CD4-positive, alpha-beta memory T cell (primary cell): ENCODE results near the gene HDAC9. TPM values are rescaled to one million over a fixed set of nuclear protein-coding genes. Genes with fewer than 3 reads are reported as not detected.

Experiments used
- CTCF ChIA-PET: fragments of 350-600 bp; sonication (Branson Sonifier 250); formaldehyde crosslinking; loops from one replicate; lab custom pipeline; 2021; ENCODE audit warnings: inconsistent platforms; ENCODE audit not compliant: partially characterized antibody; lab: Charles Lee
- POLR2A ChIA-PET: fragments of 350-600 bp; sonication (Branson Sonifier 250); formaldehyde crosslinking; loops from one replicate; lab custom pipeline; 2021; ENCODE audit not compliant: partially characterized antibody; lab: Charles Lee
- DNase-seq, 5 donors: peaks; one replicate each; pipeline versions ENCODE4 v3.0.0 to v3.0.0-alpha.2; 2020 to 2022; ENCODE audit warnings: mixed read lengths in 1 of 5
- H3K27ac ChIP-seq: one replicate; pipeline ENCODE4 v1.7.0; 2013; ENCODE audit warnings: low read depth, low read length
- H3K27me3 ChIP-seq: 2 replicates; pipeline ENCODE4 v1.7.0; 2013; ENCODE audit warnings: mild to moderate bottlenecking, low read length, moderate library complexity; ENCODE audit not compliant: insufficient read depth
- H3K36me3 ChIP-seq: 2 replicates; pipeline ENCODE4 v1.7.0; 2013; ENCODE audit warnings: mild to moderate bottlenecking, low read length, moderate library complexity; ENCODE audit not compliant: insufficient read depth
- H3K4me1 ChIP-seq: 2 replicates; pipeline ENCODE4 v1.7.0; 2013; ENCODE audit warnings: mild to moderate bottlenecking, low read length, moderate library complexity; ENCODE audit not compliant: insufficient read depth
- H3K4me3 ChIP-seq, 2 donors: one replicate each; pipeline ENCODE4 v1.7.0; 2013; ENCODE audit warnings: low read length in 2 of 2, mild to moderate bottlenecking in 1 of 2
- H3K9me3 ChIP-seq, 2 donors: one replicate each; pipeline ENCODE4 v1.7.0; 2013; ENCODE audit warnings: low read length in 2 of 2, control low read depth in 1 of 2; ENCODE audit not compliant: control insufficient read depth in 1 of 2
- H3K27ac Mint-ChIP-seq, 7 donors: one replicate each; pipeline ENCODE4 v1.8.0; 2020 to 2021; ENCODE audit warnings: mixed read lengths in 7 of 7, mild to moderate bottlenecking in 6 of 7, inconsistent platforms in 3 of 7, moderate library complexity in 3 of 7
- H3K27me3 Mint-ChIP-seq, 2 donors: one replicate each; pipeline ENCODE4 v1.8.0; 2020 to 2021; ENCODE audit warnings: mixed read lengths in 2 of 2
- H3K36me3 Mint-ChIP-seq, 2 donors: one replicate each; pipeline ENCODE4 v1.8.0; 2020 to 2021; ENCODE audit warnings: mixed read lengths in 2 of 2, inconsistent platforms in 1 of 2, mild to moderate bottlenecking in 1 of 2
- H3K4me1 Mint-ChIP-seq, 4 donors: one replicate each; pipeline ENCODE4 v1.8.0; 2020 to 2021; ENCODE audit warnings: mixed read lengths in 4 of 4, mild to moderate bottlenecking in 1 of 4
- H3K4me3 Mint-ChIP-seq, 8 donors: one replicate each; pipeline ENCODE4 v1.8.0; 2020 to 2021; ENCODE audit warnings: mixed read lengths in 8 of 8, mild to moderate bottlenecking in 7 of 8, moderate library complexity in 6 of 8, inconsistent platforms in 3 of 8
- H3K9me3 Mint-ChIP-seq, 8 donors: one replicate each; pipeline ENCODE4 v1.8.0; 2020 to 2021; ENCODE audit warnings: mixed read lengths in 8 of 8, mild to moderate bottlenecking in 5 of 8, inconsistent platforms in 3 of 8, moderate library complexity in 1 of 8
- intact Hi-C: fragments of 100-400 bp; cut with micrococcal nuclease; formaldehyde crosslinking; loops from one replicate; pipeline ENCODE4 v1.15.1; 2023
- polyA plus RNA-seq, 2 donors: library from polyadenylated mRNA; unstranded; fragments of 300-500 nt; fragmentation: Illumina TruSeq; gene quantifications; one replicate each; pipeline ENCODE4 v1.2.3, GENCODE V29; 2021
- total RNA-seq, 2 experiments: library from RNA; stranded (reverse); gene quantifications; one replicate each; pipeline ENCODE4 v1.2.3, GENCODE V29; 2021

HDAC9 gene
- total and polyA plus RNA-seq, 4 experiments from 2014 or later = 0.36 to 0.73 (median 0.39) TPM; not detected in 1

- POLR2A ChIA-PET = no interaction called here
- H3K4me1 ChIP-seq = no peaks in the 10 kb centered on the region
- Mint-ChIP-seq H3K4me3 (no peak overlapping the region), H3K27ac (no peak overlapping the region), H3K36me3 (no peaks in the 10 kb centered on the region), H3K4me1 (no peaks in the 10 kb centered on the region), H3K9me3 (no peaks in the 10 kb centered on the region), H3K27me3 (no peaks in the 10 kb centered on the region)
- no peaks in the 10 kb centered on the region for H3K36me3 ChIP-seq
- no peak overlapping the region for H3K27ac ChIP-seq
- H3K9me3 ChIP-seq = no peaks in the 10 kb centered on the region
- H3K27me3 ChIP-seq = no peaks in the 10 kb centered on the region
- DNase-seq = no peak
- intact Hi-C loops = no loop called here
- no peak overlapping the region for H3K4me3 ChIP-seq
- CTCF ChIA-PET = no interaction called here
These were observed 264.5 kb downstream of the HDAC9 start for GRCh38 chr7:18760046-18760445.

DNA sequence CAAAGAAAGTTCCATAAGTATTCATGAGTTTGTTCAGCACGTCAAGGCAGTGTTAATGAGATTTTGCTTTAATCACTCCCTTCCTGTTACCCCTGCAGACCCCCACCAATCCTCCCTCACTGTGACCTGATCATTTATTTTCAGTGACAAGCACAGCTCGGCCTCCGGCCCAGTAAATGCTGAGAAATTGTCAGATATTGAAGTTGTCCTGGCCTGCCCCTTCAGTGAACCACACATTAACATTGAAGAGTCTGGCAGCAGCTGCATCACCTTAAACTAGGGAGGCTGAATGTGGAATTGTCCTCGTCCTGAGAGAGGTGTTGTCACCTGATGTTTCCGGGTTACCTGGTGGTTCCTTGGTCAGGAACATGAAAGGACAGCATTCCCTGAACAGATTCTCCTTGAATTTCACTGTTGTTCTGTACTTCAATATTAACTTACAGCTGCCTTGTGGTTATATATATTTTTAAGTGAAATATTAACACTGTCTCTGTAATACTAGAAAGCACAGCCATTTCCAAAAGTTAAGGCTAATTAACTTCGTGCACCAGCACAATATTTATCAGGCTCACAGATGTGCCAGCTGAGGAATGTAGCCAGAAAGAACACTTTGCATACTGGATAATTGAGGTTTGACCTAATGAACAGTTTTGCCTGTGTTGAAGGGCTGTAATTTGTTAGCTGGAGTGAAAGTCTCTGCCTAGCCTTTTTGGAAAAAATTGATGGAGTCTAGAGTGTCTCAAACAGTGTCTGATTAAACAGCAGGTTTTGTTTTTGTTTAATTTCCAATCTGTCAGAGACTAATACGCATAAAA lies 265.3 kb downstream of the HDAC9 start:
- no peak for DNase-seq
- intact Hi-C loops = no loop called here
- Histone ChIP-seq H3K4me1 (no peaks in the 10 kb centered on the region), H3K27ac (no peak overlapping the region), H3K9me3 (no peaks in the 10 kb centered on the region), H3K36me3 (no peaks in the 10 kb centered on the region), H3K4me3 (no peak overlapping the region), H3K27me3 (no peaks in the 10 kb centered on the region)
- Mint-ChIP-seq H3K27ac (no peak overlapping the region), H3K4me3 (no peak overlapping the region), H3K4me1 (no peaks in the 10 kb centered on the region), H3K9me3 (no peaks in the 10 kb centered on the region), H3K36me3 (no peaks in the 10 kb centered on the region), H3K27me3 (no peaks in the 10 kb centered on the region)
- ChIA-PET POLR2A (no interaction called here), CTCF (no interaction called here)

DNA sequence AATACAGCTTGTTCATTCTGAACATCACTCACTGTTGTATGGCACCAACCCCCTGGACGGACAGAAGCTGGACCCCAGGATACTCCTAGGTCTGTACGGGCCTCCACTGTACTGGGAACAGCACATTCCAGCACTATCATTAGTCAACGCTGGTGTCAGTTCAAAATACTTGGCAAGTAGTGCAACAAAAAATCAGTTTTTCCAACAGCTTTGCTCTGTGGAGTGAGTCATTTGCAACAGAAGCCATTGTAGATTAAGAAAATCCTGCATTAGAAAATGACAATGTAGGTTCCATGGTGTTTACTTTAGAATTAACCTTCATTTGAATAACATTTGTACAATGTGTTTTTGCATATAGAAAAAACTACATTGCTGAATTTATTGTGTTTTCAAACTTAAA lies 266.6 kb downstream of the HDAC9 start:
- ChIA-PET POLR2A (no interaction called here), CTCF (no interaction called here)
- no peak overlapping the region for H3K4me3 Mint-ChIP-seq
- Histone ChIP-seq H3K9me3 (no peaks in the 10 kb centered on the region), H3K27ac (no peak overlapping the region), H3K4me1 (no peaks in the 10 kb centered on the region), H3K4me3 (no peak overlapping the region), H3K27me3 (no peaks in the 10 kb centered on the region), H3K36me3 (no peaks in the 10 kb centered on the region)
- DNase-seq = no peak
- H3K36me3 Mint-ChIP-seq = no peaks in the 10 kb centered on the region
- no peak overlapping the region for H3K27ac Mint-ChIP-seq
- H3K4me1 Mint-ChIP-seq = no peaks in the 10 kb centered on the region
- H3K9me3 Mint-ChIP-seq = no peaks in the 10 kb centered on the region
- no peaks in the 10 kb centered on the region for H3K27me3 Mint-ChIP-seq
- intact Hi-C loops = no loop called here

DNA sequence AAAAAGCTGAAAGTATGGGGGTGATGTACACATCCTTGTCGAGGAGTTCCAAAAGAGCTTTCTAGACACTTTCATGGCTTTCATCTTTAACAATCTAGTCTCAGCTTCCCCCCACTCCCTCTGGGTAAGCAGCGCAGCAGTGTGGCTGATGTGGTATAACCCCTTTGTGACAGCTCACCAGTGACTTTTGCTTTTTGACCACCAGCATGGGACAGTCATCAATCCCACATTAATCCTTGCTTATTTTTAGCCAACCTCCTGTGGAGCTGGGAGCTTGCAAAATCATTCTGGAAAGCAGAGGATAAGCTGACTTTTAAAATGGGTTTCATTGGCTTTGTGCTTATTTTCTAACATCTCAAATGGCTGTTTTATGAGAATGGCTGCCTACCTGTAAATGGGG lies 272.7 kb downstream of the HDAC9 start:
- Histone ChIP-seq H3K27me3 (no peaks in the 10 kb centered on the region), H3K4me3 (no peak overlapping the region), H3K27ac (no peak overlapping the region), H3K36me3 (no peaks in the 10 kb centered on the region), H3K9me3 (peaks cover 0 to 5% of the 10 kb centered on the region in 2 donors), H3K4me1 (no peaks in the 10 kb centered on the region)
- ChIA-PET POLR2A (no interaction called here), CTCF (no interaction called here)
- H3K9me3 Mint-ChIP-seq = peaks cover 0 to 8% (median under 1%) of the 10 kb centered on the region in 8 donors
- no peak overlapping the region for H3K4me3 Mint-ChIP-seq
- H3K4me1 Mint-ChIP-seq = no peaks in the 10 kb centered on the region
- DNase-seq = no peak
- no peaks in the 10 kb centered on the region for H3K36me3 Mint-ChIP-seq
- no peaks in the 10 kb centered on the region for H3K27me3 Mint-ChIP-seq
- H3K27ac Mint-ChIP-seq = no peak overlapping the region
- intact Hi-C loops = no loop called here

DNA sequence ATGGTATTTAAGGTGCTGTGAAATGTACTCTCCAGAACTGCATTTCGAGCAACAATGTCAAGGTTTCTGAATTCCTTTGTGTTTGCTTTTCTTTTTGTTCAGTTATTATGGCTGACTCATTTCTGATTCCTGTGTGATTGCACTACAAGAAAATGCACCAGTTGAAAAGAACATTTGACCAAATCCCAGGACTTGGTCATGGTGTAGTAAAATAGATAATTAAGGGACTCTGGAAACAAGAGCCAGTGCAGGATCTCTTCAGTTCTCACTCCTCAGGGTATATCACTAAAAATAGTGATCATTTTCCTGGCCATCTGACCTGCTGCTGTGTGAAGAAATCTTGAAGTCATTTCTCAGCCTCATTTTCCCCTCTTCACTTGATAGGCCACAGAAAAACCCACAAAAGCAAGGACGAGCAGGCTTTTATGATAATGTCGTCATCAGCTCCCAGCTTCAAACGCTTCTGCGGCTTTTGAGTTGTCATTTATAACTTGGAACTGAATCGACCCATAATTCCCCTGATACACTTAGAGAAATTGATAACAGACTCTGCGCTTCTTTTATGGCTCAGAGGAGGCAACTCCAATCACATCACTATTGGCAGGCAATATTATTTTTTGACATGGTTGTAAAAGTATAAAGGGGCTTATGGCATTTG lies 274.7 kb downstream of the HDAC9 start:
- Mint-ChIP-seq H3K4me3 (no peak overlapping the region), H3K36me3 (no peaks in the 10 kb centered on the region), H3K9me3 (peaks cover 0 to 8% (median under 1%) of the 10 kb centered on the region in 8 donors), H3K4me1 (no peaks in the 10 kb centered on the region), H3K27me3 (no peaks in the 10 kb centered on the region), H3K27ac (no peak overlapping the region)
- H3K4me3 ChIP-seq = no peak overlapping the region
- no peaks in the 10 kb centered on the region for H3K27me3 ChIP-seq
- no peak overlapping the region for H3K27ac ChIP-seq
- no peak for DNase-seq
- POLR2A ChIA-PET = no interaction called here
- CTCF ChIA-PET = no interaction called here
- intact Hi-C loops = no loop called here
- no peaks in the 10 kb centered on the region for H3K4me1 ChIP-seq
- H3K9me3 ChIP-seq = peaks cover 0 to 5% of the 10 kb centered on the region in 2 donors
- no peaks in the 10 kb centered on the region for H3K36me3 ChIP-seq

- Mint-ChIP-seq H3K4me1 (no peaks in the 10 kb centered on the region), H3K27me3 (no peaks in the 10 kb centered on the region), H3K4me3 (no peak overlapping the region), H3K9me3 (peaks cover 0 to 8% (median 2%) of the 10 kb centered on the region in 8 donors), H3K36me3 (no peaks in the 10 kb centered on the region), H3K27ac (no peak overlapping the region)
- POLR2A ChIA-PET = no interaction called here
- CTCF ChIA-PET = no interaction called here
- Histone ChIP-seq H3K4me3 (no peak overlapping the region), H3K27ac (no peak overlapping the region), H3K36me3 (no peaks in the 10 kb centered on the region), H3K27me3 (no peaks in the 10 kb centered on the region), H3K4me1 (no peaks in the 10 kb centered on the region), H3K9me3 (peaks cover 0 to 5% of the 10 kb centered on the region in 2 donors)
- intact Hi-C loops = no loop called here
- DNase-seq = no peak
These were observed 275.3 kb downstream of the HDAC9 start for GRCh38 chr7:18770822-18771221.

- CTCF ChIA-PET = no interaction called here
These were observed 276.5 kb downstream of the HDAC9 start for GRCh38 chr7:18771834-18772566.

More at GRCh38 chr7:18771834-18772566, 276.5 kb downstream of the HDAC9 start:
- Mint-ChIP-seq H3K9me3 (peaks cover 0 to 8% (median 2%) of the 10 kb centered on the region in 8 donors), H3K4me3 (no peak overlapping the region), H3K27me3 (no peaks in the 10 kb centered on the region), H3K27ac (no peak overlapping the region), H3K4me1 (no peaks in the 10 kb centered on the region), H3K36me3 (no peaks in the 10 kb centered on the region)
- H3K27me3 ChIP-seq = no peaks in the 10 kb centered on the region
- H3K9me3 ChIP-seq = peaks cover 0 to 5% of the 10 kb centered on the region in 2 donors
- intact Hi-C loops = no loop called here
- H3K36me3 ChIP-seq = no peaks in the 10 kb centered on the region
- POLR2A ChIA-PET = no interaction called here
- DNase-seq = no peak
- H3K4me1 ChIP-seq = no peaks in the 10 kb centered on the region
- H3K27ac ChIP-seq = no peak overlapping the region
- no peak overlapping the region for H3K4me3 ChIP-seq
